Tongue (tissue), 2 donors: Measurements from ENCODE around the gene HTR3C. TPM values are rescaled to one million over a fixed set of nuclear protein-coding genes. Genes with fewer than 3 reads are reported as not detected.
"Not testable (repeated sequence)": the region's sequence is repeated elsewhere in the genome, so short reads cannot be mapped to it uniquely, and the experiment has no call there.

Experiments used
- DNase-seq: peaks from one replicate; pipeline ENCODE4 v3.0.0-alpha.2; 2015
- total RNA-seq: library from RNA; depleted of rRNA; stranded (reverse); fragments of >200 nt; gene quantifications from one replicate; pipeline ENCODE4 v1.2.3, GENCODE V29; 2014

HTR3C gene
- total RNA-seq, 1 donor from 2014 or later: not detected

DNA sequence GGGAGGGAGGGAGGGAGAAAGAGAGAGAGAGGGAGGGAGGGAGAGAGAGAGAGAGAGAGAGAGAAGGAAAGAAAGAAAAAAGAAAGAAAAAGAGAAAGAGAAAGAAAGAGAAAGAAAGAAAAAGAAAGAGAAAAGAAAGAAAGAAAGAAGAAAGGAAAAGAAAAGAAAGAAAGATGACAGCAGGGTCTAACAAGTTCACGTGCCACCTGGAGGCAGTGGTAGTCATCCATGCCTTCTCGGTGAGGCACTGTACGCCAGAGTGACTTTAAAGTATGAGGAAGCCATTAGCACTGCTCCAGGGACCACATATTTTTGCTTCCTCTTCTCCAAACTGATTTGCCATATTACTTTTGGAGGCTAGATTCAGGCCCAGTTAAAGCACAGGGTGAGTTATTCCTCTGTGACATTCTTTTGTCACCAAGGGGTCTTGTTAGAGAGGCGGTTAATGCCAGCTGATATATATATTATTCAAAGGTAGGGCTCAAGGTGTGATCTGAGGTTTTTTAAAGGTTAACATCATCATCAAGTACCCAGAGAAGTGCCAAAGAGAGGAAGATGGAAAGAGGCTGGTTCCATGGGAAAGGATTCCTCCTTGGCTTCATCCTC lies 21.6 kb upstream of the HTR3C start, which contains the start of gene HTR3D:
Gene HTR3D (plus strand): TSS at position 556 of the 606 bp plus-strand sequence. CDS start 0 bp downstream, at position 556.
- no peak for DNase-seq

DNA sequence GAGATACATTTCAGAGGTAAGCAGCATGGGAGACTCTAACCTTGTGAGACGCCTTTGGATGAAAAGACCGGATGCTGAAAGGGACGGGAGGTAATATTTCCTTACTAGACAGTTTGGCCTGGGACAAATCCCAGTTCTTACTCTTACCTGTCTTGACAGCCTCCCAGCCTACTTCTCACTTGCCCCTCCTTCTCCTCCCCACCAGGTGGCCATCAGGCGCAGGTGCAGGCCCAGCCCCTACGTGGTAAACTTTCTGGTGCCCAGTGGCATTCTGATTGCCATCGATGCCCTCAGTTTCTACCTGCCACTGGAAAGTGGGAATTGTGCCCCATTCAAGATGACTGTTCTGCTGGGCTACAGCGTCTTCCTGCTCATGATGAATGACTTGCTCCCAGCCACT lies 15.0 kb upstream of the HTR3C start:
- DNase-seq: no peak

DNA sequence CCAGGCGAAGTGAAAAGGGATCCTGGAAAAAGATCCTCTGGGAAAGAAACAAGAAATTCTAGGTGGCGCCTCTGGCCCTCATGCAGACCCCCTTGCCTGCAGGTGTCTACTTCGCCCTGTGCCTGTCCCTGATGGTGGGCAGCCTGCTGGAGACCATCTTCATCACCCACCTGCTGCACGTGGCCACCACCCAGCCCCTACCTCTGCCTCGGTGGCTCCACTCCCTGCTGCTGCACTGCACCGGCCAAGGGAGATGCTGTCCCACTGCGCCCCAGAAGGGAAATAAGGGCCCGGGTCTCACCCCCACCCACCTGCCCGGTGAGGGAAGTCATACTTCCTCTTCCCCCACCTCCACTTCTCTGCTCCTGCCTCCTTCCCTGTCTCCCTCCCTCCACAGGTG lies 14.5 kb upstream of the HTR3C start:
- DNase-seq: not testable (repeated sequence)

DNA sequence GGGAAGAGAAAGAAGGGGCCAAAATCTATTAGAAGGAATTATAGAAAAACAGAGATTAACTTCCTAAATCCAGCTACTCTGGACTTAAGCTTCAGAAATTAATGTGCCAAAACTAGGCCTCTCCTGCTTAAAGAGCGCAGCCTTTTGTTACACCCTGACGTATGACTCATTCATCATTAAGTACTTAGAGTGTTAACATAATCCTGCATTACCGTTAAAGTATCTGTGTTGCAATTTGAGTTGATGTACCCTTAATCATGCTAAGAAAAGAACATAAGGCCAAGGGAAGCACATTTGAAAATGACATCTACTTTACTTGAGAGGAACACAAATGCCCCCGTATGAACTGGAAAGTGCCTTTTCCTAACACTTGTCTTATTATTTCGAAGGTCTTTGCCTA lies 13.4 kb upstream of the HTR3C start:
- DNase-seq: no peak

DNA sequence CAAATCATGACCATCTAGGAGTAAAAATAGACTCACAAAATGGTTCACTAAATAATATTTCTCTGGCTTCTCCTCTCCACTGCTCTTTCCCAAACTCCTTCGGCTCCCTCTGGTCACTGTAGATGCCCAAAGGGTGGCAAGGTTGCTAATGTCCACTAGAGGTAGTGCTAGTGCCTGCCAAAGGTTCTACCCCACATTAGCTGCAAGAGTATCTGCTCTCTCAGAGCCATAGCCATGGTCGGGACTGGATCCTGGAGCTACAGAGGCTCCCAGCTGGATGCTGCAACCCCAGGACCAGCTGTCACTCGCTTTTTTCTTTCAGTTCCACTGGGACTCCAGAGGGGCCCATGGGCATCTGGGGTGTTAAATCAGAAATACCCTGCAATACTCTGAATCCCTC lies 12.8 kb upstream of the HTR3C start:
- DNase-seq: no peak

DNA sequence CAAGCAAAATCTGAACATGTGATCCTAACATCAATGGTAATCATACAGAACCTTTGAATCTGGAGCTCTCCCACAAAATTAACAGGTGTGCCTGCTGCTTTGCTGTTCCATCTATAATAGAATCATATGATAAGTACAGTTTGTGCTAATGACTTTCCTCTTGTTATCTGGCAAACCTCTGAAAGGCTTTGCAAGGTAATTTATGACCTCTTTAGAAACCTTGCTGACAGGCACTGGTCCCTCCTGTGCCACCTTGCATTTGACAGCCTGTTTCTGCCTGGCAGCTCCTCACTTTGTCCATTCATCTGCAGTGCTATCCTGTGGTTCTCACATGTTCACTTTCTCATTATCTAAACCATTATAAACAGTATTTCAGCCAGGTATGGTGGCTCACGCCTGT lies 10.2 kb upstream of the HTR3C start:
- no peak for DNase-seq

DNA sequence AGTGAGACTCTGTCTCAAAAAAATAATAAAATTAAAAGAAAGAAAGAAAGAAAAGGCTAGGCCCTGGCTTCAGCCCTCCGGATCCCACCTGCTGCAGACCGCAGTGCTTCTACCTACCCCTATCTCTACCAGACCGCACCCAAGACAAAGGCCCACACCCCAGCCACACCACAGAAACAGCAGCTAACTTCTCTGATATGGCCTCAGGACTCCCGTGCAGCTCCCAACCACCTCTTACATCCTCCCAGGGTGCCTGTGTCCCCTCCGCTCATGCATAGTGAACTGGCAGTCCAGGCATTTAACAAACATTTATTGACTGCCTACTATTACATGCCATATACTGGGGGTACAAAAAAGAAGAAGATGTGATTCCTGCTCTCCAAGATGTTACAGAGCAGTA lies 6.9 kb upstream of the HTR3C start:
- DNase-seq: no peak

DNA sequence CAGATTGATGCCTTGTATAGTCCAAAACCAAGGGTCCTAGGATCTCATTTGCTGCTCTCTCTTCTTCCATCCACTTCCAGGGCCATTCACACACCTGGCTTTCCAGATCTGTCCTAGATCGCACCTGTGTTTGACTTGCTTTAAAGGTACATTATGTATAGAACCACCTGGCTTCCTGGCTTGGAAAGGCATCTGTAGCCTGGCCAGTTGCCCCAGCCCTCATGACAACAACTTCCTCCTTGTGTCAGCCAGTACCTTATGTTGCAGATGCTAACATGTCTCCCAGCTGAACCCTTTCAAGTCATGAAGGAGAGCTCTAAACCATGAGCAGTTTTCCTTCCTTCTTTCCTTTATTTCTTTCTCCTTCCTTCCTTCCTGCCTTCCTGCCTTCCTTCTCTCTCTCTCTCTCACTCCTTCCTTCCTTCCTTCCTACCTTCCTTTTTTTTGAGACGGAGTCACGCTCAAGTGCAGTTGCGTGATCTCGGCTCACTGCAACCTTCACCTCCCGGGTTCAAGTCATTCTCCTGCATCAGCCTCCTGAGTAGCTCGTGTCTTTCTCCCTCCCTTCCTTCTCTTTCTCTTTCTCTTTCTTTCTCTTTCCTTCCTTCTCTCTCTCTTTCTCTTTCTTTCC lies 2.5 kb upstream of the HTR3C start:
- DNase-seq: no peak

DNA sequence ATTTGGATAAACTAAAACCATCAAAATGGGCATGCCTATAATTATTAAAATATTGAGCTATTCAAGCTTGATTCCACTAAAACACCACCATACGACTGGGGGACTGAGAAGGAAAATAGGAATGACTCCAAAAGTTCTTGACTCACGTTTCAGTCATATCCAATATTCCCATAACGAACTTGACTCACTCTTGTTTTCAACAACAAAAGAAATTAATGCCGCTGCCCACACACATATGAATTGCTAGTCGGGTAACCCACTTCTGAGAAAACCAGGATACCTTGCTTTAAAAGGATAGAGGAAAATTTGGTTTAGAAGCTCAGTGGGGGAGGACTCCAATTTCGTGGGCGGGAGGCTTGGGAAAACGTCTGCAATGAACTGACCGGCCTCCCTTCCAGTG lies 5.2 kb downstream of the HTR3C start:
- no peak for DNase-seq

DNA sequence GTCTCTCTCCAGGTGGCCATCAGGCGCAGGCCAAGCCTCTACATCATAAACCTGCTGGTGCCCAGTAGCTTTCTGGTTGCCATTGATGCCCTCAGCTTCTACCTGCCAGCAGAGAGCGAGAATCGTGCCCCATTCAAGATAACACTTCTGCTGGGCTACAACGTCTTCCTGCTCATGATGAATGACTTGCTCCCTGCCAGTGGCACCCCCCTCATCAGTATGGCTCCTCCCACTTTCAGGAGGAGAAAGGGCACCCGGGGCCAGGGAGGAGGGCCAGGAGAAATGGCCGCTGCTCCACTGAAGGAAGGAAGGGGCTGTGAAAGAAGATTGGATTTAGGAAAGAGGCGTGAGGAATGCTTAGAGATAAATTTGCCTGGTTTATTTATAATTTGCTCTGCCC lies 6.6 kb downstream of the HTR3C start:
- no peak for DNase-seq

DNA sequence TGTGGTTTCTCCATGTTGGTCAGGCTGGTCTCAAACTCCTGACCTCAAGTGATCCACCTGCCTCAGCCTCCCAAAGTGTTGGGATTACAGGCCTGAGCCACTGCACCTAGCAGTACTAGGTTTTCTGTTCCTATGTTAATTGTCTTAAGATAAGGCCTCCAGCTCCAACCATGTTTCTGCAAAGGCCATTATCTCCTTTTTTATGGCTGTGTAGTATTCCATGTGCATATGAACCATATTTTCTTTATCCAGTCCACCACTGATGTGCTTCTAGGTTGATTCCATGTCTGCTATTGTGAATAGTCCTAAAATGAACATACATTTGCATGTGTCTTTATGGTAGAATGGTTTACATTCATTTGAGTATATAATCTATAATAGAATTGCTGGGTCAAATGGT lies 9.8 kb downstream of the HTR3C start:
- DNase-seq: no peak

DNA sequence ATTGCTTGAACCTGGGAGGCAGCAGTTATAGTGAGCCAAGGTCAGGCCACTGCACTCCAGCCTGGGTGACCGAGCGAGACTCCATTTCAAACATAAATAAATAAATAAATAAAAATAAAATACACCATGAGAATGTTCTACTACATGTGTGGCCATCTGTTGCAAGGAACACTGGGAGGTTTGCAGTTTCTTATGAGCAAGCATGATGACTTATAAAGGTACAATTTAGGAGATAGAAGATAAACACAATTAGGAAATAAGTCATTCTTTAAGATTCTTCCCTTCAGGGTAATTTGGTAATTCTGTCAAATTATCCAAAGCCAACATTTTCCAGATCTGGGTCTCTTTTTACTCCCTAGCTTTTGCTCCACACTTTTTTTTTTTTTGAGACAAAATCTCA lies 13.4 kb downstream of the HTR3C start:
- no peak for DNase-seq

DNA sequence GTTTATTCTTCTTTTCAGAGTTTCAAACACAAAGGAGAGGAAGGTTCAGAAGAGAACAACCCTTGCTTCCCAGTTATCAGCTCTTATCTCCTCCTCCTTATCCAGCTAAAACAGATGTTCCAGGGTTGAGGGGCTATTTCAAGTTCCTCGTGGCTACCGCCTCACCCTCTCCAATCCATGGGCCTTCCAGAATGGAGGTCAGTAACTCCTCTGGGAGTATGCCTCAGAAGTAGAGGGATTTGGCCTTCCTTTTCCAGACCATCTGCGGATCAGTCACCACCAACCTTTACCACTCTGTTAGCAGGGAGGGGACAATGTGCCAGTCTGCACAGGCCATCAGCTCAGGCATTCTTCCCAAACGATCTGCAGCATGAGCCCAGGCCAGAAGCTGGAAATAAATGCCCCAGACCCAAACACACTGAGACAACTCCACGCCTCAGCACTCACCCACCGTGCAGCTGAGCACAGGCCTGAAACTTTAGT lies 14.8 kb downstream of the HTR3C start:
- DNase-seq: no peak

DNA sequence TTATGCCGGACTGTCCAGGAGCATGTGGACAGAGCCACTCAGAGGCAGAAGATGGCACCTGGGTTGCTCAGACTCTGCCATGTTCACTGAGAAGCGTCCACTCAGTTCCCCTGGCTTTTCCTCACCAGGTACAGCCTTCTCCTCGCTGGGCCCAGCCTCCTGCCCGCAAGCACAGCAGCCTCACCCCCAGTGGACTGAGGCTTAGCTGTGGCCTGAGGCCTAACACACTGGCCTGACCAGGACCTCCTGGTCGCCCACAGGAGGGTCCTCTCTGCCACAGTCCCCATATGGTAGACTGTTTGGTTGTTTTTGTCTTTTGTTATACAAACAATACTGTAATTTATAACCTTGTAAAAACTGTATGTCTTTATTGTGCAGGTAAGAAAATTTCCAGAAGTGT lies 15.5 kb downstream of the HTR3C start:
- no peak for DNase-seq

DNA sequence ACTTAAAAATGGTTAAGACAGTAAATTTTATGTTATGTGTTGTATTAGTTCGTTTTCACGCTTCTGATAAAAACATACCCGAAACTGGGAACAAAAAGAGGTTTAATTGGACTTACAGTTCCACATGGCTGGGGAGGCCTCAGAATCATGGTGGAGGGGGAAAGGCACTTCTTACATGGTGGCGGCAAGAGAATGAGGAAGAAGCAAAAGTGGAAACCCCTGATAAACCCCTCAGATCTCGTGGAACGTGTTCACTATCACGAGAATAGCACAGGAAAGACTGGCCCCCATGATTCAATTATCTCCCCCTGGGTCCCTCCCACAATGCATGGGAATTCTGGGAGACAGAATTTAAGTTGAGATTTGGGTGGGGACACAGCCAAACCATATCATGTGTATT lies 18.3 kb downstream of the HTR3C start:
- not testable (repeated sequence) for DNase-seq

DNA sequence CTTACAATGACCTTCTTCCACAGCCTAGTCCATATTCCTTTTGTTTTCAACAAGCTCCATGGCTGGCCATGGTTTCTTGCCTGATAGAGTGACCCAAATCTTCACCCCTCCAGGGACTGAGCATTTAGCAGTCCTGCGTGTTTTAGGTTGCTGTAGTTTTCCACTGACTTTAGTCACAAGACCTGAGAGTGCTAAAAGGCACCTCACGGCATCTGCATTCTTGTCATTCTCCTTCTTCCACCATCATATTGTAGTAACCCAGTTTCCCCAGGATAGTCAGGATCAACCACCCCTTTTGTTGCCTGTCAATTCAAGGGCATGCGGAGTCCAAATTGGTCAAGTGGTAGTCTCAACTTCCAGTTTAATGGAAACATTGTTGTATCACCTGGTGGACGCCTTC lies 20.8 kb downstream of the HTR3C start:
- no peak for DNase-seq

DNA sequence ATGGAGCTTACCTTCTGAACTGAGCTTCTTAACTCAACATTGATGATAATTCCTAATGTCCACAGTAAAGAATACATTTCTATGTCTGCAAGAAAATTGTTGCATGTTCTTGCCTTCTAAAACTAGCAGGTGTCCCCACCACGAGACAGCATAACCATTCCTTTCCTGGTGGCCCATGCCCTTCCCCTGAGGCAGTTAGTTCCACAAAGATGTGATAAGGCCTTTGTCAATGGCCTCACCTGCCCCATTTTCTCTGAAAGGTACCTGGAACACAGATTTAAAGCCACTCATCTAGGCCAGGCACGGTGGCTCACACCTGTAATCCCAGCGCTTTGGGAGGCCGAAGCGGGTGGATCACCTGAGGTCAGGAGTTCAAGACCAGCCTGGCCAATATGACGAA lies 23.1 kb downstream of the HTR3C start:
- DNase-seq: no peak

DNA sequence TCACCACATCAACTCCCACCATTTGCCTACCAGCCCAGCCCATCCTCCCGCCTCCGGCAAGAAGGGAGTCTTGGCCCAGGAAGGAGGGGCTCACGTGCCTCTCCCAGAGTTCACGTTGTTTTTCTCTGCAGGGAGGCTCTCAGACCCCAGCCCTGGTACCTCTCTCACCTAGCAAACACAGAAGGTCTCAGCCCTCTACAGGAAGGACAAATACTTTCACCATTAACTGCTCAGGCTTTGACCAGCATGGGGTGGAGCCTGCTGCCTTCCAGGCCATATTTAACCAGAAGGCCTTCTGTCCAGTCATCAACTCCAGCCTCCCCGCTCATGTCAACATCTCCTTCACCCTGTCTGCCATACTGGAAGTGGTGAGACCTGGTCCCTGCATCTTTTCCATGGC lies 25.0 kb downstream of the HTR3C start:
- DNase-seq: no peak

DNA sequence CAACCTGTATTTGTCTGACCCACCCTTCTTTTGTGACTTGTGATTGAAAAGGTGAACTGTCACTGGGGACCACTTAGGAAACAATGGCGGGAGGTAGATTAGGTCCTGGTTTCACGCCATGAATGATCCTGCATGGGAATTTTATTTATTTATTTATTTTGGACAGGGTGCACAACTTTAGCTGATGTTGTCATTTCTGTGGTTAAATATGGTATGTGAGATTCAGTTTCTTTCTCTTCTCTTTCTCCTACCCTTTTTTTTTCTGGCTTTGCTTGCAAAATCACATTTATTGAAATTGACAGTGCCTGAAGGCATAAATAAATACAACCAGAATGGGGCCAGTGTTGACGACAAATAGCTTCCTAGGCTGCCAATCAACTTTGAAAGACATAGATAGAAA lies 26.0 kb downstream of the HTR3C start:
- no peak for DNase-seq

DNA sequence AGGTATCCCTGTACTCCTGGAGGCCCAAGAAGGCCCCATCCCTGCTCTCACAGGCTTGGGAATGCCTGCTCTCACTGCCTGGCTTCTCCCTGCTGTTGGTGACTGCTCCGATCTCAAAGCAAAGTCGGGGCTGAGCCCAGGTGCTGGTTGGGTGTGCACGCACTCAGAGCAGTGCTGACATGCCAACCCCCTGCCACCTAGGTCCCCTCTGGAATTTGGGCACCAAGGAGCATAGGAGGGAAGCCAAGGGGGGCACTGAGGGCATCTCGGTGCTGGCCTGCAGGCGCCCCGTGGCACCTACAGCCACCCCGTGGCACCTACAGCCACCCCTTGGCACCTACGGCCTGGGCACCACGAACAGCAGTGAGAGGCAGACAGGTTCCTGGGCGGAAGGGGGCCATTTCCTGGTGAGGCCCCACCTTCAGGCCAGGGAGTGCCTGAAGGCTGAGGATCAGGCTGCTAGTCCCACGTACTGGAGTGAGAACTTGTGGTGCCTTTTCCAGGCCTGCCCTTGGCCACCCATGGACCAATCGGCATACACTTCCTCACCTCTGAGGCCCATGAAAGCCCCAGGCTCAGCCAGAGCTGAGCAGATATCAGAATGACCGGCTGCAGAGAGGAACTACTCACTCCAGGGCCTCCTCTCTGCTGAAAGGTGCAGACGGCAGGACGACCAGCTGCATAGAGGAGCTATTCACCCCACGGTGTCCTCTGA lies 28.4 kb downstream of the HTR3C start:
- DNase-seq: no peak

DNA sequence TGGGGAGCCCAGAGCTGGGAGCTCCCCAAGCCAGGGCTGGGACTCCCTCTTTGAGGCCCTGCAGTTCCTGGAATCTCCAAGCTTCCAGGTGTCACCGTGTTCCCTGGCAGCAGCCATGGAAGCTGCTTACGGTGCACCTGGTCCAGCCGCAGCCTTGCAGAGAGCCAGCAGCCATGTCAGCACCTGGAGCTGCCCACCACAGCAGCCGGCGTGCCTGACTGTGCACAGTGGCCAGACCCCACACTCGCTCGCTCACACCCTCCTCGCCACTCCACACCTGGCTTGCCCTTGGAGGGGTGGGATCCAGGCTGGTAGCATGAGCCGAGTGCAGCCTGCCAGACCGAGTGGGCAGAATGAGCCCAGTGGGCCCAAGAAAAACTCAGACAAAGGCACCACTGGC lies 29.2 kb downstream of the HTR3C start:
- no peak for DNase-seq

DNA sequence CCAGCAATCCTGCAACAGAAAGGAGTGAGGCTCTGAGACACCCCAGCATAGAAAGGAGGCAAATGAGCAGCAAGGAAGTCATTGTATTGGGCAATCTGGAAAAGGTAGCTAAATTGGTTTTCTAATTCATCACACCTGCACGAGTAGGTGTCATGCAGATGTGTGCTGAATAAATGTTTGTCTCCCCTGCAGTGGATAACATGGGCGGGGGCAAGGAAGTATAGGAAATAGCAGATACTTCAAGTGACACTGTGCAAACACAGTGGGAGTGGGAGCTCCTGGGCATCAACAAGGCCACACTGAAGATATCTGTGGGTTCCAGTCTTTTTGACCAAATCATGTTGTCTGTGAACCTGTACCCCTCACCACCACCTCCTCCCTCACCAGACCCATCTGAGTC lies 29.6 kb downstream of the HTR3C start:
- no peak for DNase-seq

DNA sequence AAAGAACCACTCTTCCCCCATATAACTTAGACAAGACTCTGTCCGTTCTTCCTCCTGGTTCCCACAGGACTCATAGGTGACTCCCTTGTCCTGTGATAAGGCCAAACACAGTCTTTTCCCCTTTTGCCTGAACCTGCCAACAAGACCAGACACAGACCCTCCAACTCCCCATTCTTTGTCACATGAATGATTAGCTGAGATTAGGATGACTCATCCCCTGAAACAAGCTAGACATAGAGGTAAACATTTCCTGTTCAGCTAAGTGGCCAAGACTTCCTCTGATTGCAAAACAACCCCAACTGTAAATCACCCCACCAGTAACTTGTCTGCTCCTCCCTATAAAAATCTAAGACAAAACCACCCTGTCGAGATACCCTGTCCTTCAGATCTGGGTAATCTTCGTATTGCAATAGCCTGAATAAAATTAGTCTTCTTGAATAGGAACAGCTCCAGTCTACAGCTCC lies 32.6 kb downstream of the HTR3C start:
- DNase-seq: no peak

DNA sequence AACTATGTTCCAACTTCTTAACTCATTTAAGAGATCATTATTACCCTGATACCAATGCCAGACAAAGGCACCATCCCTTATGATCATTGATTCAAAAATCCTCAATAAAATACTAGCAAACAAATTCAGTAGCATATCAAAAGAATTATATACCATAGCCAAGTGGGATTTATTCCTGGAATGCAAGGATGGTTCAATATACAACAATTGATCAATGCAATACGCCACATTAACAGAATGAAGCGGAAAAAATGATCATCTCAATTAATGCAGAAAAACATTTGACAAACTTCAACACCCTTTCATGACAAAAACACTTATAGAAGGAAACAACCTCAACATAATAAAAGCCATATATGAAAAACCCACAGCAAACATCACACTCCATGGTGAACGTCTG lies 39.4 kb downstream of the HTR3C start:
- no peak for DNase-seq
